HepG2 (cell line): ENCODE measurements around the gene TFAP2B.

Experiments
- DMAP1 ChIP-seq: IDR thresholded peaks from 2 replicates; pipeline ENCODE4 v1.6.1; 2016
- DR1 ChIP-seq: sonication (generic); formaldehyde crosslinking; IDR thresholded peaks from 2 replicates; pipeline ENCODE4 v1.8.0; 2021; ENCODE audit warnings: mild to moderate bottlenecking, missing genetic modification reagents, inconsistent platforms
- MAFK ChIP-seq, 2 experiments: IDR thresholded peaks in 1 of 2; conservative IDR thresholded peaks in 1 of 2; 2 replicates each; pipeline ENCODE4 v1.6.1; 2011; ENCODE audit warnings: improper control_type of control experiment in 2 of 2, low read length in 2 of 2
- NBN ChIP-seq: fragments of 450-650 bp; conservative IDR thresholded peaks from 2 replicates; pipeline ENCODE4 v1.6.1; 2017
- SP1 ChIP-seq, 2 experiments: fragments of 450-650 bp in 1 of 2; sonication (generic) in 1 of 2; formaldehyde crosslinking in 1 of 2; IDR thresholded peaks; 2 replicates each; pipeline versions ENCODE4 v1.4.0 to v1.6.1; 2016 to 2020; ENCODE audit warnings: missing genetic modification reagents in 1 of 2
- TAF1 ChIP-seq: sonication (generic); formaldehyde crosslinking; IDR thresholded peaks from 2 replicates; pipeline ENCODE4 v1.4.0; 2020; ENCODE audit warnings: missing genetic modification reagents
- TBL1XR1 ChIP-seq: fragments of 150-350 bp; IDR thresholded peaks from 2 replicates; pipeline ENCODE4 v1.6.1; 2014; ENCODE audit warnings: borderline replicate concordance, low read length; ENCODE audit not compliant: partially characterized antibody
- TCF7 ChIP-seq: sonication (generic); IDR thresholded peaks from 2 replicates; pipeline ENCODE4 v1.6.1; 2016; ENCODE audit warnings: antibody characterized with exemption, low read depth
- YY1 ChIP-seq: IDR thresholded peaks from 2 replicates; pipeline ENCODE4 v1.6.1; 2011; ENCODE audit warnings: low read length, low read depth, moderate library complexity, mild to moderate bottlenecking; ENCODE audit not compliant: insufficient read depth, insufficient replicate concordance
- ZNF441 ChIP-seq: sonication (generic); formaldehyde crosslinking; IDR thresholded peaks from 2 replicates; pipeline ENCODE4 v1.7.0; 2021; ENCODE audit warnings: missing genetic modification reagents, borderline replicate concordance
- ZNF724P ChIP-seq: sonication (generic); formaldehyde crosslinking; IDR thresholded peaks from 2 replicates; pipeline ENCODE4 v1.8.0; 2022; ENCODE audit warnings: missing genetic modification reagents, borderline replicate concordance
- ZSCAN22 ChIP-seq: sonication (generic); formaldehyde crosslinking; IDR thresholded peaks from 2 replicates; pipeline ENCODE4 v1.4.0; 2020; ENCODE audit warnings: mild to moderate bottlenecking, missing genetic modification reagents
- TF ChIP-seq, protein P1 (sequence below): sonication (generic); formaldehyde crosslinking; IDR thresholded peaks from 2 replicates; pipeline ENCODE4 v1.5.0; 2020; ENCODE audit warnings: mild to moderate bottlenecking, missing genetic modification reagents, moderate library complexity

- no peak for TF ChIP-seq DMAP1
- TF ChIP-seq SP1 (IDR thresholded peaks at IDR 0.05), result no peak
- no peak for TF ChIP-seq SP1 (CRISPR knock-in tag; IDR thresholded peaks at IDR 0.05)
- no peak for TF ChIP-seq ZNF441 (CRISPR knock-in tag)
- TF ChIP-seq NBN, result no peak
- no peak for TF ChIP-seq YY1
- no peak for TF ChIP-seq TAF1 (CRISPR knock-in tag)
- TF ChIP-seq, protein P1, sequence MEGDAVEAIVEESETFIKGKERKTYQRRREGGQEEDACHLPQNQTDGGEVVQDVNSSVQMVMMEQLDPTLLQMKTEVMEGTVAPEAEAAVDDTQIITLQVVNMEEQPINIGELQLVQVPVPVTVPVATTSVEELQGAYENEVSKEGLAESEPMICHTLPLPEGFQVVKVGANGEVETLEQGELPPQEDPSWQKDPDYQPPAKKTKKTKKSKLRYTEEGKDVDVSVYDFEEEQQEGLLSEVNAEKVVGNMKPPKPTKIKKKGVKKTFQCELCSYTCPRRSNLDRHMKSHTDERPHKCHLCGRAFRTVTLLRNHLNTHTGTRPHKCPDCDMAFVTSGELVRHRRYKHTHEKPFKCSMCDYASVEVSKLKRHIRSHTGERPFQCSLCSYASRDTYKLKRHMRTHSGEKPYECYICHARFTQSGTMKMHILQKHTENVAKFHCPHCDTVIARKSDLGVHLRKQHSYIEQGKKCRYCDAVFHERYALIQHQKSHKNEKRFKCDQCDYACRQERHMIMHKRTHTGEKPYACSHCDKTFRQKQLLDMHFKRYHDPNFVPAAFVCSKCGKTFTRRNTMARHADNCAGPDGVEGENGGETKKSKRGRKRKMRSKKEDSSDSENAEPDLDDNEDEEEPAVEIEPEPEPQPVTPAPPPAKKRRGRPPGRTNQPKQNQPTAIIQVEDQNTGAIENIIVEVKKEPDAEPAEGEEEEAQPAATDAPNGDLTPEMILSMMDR (CRISPR knock-in tag), result no peak
- TF ChIP-seq DR1 (CRISPR knock-in tag), result no peak
- TF ChIP-seq ZSCAN22 (CRISPR knock-in tag), result no peak
- no peak for TF ChIP-seq MAFK (conservative IDR thresholded peaks at IDR 0.05 in 1 of 2, IDR thresholded peaks at IDR 0.05 in 1 of 2; ENCODE audit: low read length in 2 of 2)
- TF ChIP-seq TCF7, result no peak
- no peak for TF ChIP-seq ZNF724P (CRISPR knock-in tag)
- TF ChIP-seq TBL1XR1, result no peak
Measured at GRCh38 chr6:50853939-50854338, 35.3 kb downstream of the TFAP2B start.
